HG03159 (cell line): ENCODE measurements around the gene CRTC3.

Experiments
- ATAC-seq: cut with Tn5 transposase; IDR thresholded peaks from one replicate; pipeline ENCODE4 v1.9.1; 2021; ENCODE audit warnings: mild to moderate bottlenecking, moderate library complexity; ENCODE audit not compliant: unreplicated experiment

Gene CRTC3

GRCh38 chr15:90519688-90520087 is 10.0 kb upstream of the CRTC3 start:
- ATAC-seq, result no peak

GRCh38 chr15:90520365-90520764 is 9.4 kb upstream of the CRTC3 start:
- no peak for ATAC-seq

- ATAC-seq, result no peak
Measured at GRCh38 chr15:90523373-90523772, 6.3 kb upstream of the CRTC3 start.

- ATAC-seq, result peak; percentile 62
Measured at GRCh38 chr15:90524018-90524803, 5.5 kb upstream of the CRTC3 start.

DNA sequence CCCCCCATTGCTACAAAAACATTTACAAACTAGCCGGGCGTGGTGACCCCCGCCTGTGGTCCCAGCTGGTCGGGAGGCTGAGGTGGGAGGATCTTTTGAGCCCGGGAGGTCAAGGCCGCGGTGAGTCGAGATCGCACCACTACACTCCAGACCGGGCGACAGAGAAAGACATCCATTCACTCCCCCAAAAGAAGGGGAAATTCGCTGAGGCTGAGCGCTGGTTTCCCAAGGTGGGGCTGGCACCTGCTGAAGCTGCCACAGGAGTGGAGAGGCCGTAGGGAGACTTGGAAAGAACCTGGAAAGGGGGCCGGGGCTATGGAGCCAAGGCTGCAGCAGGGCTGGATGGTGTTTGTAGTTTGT is 732 bp upstream of the CRTC3 start:
- no peak for ATAC-seq

- peak; percentile 36 for ATAC-seq
Measured at GRCh38 chr15:90530250-90531051, 728 bp downstream of the CRTC3 start.

DNA sequence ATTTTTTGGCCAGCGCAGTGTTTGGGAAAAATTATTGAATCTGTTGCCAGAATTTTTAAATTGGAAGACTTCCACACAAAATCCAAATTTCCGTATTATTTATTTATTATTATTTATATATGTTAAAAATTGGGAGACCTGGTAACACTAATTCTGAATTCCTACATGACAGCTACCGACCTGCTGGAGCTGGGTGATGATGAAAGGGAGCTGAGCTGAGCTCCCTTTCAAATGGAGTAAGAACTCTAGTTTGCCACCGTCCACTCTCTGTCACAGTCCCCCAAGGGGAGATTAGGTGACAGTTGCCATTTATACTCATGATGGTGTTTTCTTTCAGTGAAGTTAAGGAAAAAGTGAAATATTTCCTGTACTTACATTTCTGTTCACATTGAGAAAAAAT is 1.4 kb downstream of the CRTC3 start:
- ATAC-seq, result no peak

GRCh38 chr15:90535254-90535653 is 5.5 kb downstream of the CRTC3 start:
- no peak for ATAC-seq

DNA sequence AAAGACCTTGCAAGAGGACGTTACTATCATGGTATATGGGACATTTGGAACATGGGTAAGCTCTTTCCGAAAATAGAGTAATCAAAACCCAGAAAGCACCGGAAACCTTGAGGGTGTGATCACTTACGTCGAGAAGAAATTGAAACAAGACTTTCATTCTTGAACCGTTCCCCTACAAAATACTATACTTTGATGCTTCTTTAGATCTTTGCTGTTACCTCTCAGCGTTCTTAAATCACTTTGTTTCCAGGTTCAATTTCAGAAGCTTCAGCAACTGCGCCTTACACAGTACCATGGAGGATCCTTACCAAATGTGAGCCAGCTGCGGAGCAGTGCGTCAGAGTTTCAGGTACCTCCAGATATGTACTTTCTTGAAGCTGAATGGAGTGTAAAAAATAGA is 10.1 kb downstream of the CRTC3 start:
- no peak for ATAC-seq

- no peak for ATAC-seq
Measured at GRCh38 chr15:90540768-90541167, 11.0 kb downstream of the CRTC3 start.

GRCh38 chr15:90545095-90545494 is 15.4 kb downstream of the CRTC3 start:
- ATAC-seq, result no peak

DNA sequence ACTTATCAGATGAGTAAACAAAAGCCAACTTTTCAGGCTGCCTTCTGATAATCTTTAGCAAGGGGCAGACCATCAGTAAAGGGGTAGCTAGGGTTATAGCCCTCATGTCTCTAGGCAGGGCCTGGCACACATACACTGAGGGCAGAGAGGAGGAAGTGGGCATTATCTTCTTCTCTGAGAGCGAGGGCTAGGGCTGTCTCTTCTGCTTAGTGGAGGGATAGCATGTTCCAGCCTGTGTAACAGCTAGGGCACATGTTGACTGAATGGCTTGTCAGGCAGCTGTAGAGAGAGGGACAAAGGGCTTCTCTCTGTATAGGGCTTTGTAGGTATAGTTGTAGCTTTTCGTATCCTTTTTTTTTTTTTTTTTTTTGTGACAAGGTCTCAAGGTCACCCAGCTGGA is 17.8 kb downstream of the CRTC3 start:
- ATAC-seq, result no peak

DNA sequence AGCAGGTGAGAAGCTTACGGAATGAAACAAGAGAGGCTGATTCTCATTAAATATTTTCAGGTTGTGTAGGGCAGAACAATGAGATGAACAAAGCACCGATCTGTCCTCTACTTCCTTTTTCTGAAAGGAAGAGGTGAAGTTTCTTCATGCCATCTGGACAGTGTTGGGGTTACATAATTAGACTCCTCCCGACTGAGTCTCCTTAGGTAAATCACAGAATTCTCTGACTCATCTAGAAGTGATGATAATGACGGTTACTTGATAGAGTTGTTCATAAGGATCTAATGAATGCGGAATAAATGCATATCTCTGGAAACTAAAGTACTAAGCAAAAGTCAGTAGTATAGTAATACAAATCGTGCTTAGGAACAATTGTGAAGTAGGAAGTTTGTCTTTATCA is 21.2 kb downstream of the CRTC3 start:
- peak; percentile 65 for ATAC-seq

GRCh38 chr15:90552162-90552928 is 22.6 kb downstream of the CRTC3 start:
- no peak for ATAC-seq

GRCh38 chr15:90552929-90553211 is 23.1 kb downstream of the CRTC3 start:
- ATAC-seq, result no peak

GRCh38 chr15:90553248-90553745 is 23.6 kb downstream of the CRTC3 start:
- no peak for ATAC-seq

GRCh38 chr15:90557186-90558084 is 27.7 kb downstream of the CRTC3 start:
- no peak for ATAC-seq

- no peak for ATAC-seq
Measured at GRCh38 chr15:90558171-90558573, 28.4 kb downstream of the CRTC3 start.

GRCh38 chr15:90559119-90559518 is 29.4 kb downstream of the CRTC3 start:
- no peak for ATAC-seq

DNA sequence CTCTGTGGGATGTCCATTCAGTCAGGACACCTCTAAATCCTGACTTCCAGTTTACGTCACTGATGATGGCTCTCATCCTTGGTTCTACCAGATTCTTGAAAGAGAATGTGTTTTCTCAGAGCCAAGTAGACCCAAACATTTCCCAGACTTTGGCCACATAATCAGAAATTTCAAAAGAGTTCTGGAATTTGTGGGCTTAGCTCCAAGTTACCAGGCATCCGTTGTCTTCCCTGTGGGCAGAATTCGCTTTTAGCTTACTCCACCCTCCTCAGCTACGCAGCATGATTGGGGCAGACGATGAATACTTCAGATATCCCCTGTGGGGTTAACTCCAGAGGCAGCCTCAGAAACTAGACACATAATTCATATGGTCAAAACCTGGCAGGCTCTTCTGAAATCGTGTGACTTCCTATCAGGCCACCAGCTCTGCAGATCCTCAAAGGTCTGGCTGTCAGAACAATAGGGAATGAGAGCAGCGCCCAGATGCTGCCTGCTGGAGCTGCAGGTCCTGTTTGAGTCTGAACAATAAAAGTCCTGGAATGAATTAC is 30.6 kb downstream of the CRTC3 start:
- ATAC-seq, result no peak
